ENCODE data around the gene MYBPH. TPM values are rescaled to one million over a fixed set of nuclear protein-coding genes. Genes with fewer than 3 reads are reported as not detected.

MYBPH gene
- total RNA-seq, 2 donors from 2014 or later, result not detected

DNA sequence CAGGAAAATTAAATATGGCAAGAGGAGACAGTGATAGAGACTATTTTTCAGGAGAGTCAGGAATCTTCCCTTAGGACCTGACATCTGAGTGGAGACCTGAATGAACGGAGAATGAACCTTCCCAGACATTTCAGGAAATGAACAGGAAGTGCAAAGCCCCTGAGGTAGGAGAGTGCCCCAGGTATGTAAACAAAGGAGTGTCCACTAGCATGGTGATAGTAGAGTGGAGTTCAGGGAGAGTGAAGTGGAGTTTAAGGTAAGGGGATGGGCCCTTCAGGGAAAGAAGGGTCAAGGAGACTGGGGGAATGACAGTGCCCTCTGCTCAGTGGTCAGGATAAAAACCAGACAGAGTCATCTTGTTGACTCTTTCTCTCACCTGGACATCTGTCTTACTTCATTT is 19.3 kb downstream of the MYBPH start:
- no peak for DNase-seq
- no peaks in the 10 kb centered on the region for H3K36me3 ChIP-seq (replicated peaks in 1 of 2; ENCODE audit: insufficient read depth in 1 of 2, low read depth in 2 of 2)
- peaks cover 14% of the 10 kb centered on the region for H3K4me1 ChIP-seq
- ATAC-seq, result no peak
- H3K4me3 ChIP-seq, result no peak overlapping the region
- H3K27me3 ChIP-seq, result no peaks in the 10 kb centered on the region
- TF ChIP-seq POLR2A (IDR thresholded peaks at IDR 0.05), result no peak
- TF ChIP-seq, protein P1, sequence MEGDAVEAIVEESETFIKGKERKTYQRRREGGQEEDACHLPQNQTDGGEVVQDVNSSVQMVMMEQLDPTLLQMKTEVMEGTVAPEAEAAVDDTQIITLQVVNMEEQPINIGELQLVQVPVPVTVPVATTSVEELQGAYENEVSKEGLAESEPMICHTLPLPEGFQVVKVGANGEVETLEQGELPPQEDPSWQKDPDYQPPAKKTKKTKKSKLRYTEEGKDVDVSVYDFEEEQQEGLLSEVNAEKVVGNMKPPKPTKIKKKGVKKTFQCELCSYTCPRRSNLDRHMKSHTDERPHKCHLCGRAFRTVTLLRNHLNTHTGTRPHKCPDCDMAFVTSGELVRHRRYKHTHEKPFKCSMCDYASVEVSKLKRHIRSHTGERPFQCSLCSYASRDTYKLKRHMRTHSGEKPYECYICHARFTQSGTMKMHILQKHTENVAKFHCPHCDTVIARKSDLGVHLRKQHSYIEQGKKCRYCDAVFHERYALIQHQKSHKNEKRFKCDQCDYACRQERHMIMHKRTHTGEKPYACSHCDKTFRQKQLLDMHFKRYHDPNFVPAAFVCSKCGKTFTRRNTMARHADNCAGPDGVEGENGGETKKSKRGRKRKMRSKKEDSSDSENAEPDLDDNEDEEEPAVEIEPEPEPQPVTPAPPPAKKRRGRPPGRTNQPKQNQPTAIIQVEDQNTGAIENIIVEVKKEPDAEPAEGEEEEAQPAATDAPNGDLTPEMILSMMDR (IDR thresholded peaks at IDR 0.05), result no peak
- intact Hi-C loops (cut with DNase I), result no loop called here
- WGBS, 2 donors, result 53 to 60% methylated on average over 1 of the region's 1 CpG
- no peak overlapping the region for H3K27ac ChIP-seq
- no peaks in the 10 kb centered on the region for H3K9me3 ChIP-seq

DNA sequence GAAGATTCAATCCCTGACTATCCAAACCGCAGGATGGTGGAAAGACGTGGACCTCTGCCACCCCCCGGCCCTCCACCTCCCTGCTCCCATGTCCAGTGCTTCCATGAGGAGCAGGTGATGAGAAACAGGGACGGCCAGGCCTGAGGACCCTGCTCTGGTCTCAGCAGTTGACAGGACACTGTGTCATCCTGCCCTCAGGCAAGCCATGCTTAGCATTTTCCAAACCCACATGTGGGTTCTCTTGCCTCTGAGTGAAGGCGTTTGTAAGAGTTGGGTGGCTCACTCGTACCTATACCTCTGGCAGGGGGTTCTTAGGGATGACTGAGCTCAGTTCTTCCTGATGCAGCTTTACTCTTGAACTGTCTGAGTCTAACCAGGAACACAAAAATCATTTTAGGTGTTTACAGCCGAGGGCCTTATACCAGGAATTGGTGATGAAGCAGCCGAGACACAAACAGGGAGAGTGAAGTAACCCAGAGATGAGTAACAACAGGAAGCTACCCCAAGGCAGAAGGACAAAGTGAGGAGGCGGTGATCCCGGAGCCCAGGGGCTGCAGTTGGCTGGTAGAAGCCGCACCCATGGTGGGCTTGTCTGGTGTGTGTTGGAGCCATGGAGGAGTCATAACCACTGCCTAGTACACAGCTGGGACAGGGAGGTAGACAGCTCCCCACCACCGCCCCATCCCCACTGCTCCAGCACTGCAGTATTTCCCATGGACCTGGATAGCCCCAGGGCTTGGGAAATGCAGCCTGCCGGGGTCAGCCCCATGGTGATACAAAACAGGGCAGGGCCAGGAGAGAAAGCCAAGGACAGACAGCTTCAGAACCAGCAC is 21.4 kb downstream of the MYBPH start:
- intact Hi-C loops (cut with DNase I), result no loop called here
- H3K9me3 ChIP-seq, result no peaks in the 10 kb centered on the region
- peaks cover 35% of the 10 kb centered on the region for H3K4me1 ChIP-seq
- 75 to 79% methylated on average over 13 of the region's 13 CpGs for WGBS, 2 donors
- no peaks in the 10 kb centered on the region for H3K27me3 ChIP-seq
- no peaks in the 10 kb centered on the region for H3K36me3 ChIP-seq (replicated peaks in 1 of 2; ENCODE audit: insufficient read depth in 1 of 2, low read depth in 2 of 2)
- ATAC-seq (peak; percentile 28), DNase-seq (no peak)
- H3K27ac ChIP-seq, result peak overlapping the region in 3 of 4 donors; percentile 15 to 28 (median 16)
- H3K4me3 ChIP-seq, result no peak overlapping the region
- no peak for TF ChIP-seq POLR2A (IDR thresholded peaks at IDR 0.05)
- TF ChIP-seq, protein P1 (IDR thresholded peaks at IDR 0.05), result no peak

DNA sequence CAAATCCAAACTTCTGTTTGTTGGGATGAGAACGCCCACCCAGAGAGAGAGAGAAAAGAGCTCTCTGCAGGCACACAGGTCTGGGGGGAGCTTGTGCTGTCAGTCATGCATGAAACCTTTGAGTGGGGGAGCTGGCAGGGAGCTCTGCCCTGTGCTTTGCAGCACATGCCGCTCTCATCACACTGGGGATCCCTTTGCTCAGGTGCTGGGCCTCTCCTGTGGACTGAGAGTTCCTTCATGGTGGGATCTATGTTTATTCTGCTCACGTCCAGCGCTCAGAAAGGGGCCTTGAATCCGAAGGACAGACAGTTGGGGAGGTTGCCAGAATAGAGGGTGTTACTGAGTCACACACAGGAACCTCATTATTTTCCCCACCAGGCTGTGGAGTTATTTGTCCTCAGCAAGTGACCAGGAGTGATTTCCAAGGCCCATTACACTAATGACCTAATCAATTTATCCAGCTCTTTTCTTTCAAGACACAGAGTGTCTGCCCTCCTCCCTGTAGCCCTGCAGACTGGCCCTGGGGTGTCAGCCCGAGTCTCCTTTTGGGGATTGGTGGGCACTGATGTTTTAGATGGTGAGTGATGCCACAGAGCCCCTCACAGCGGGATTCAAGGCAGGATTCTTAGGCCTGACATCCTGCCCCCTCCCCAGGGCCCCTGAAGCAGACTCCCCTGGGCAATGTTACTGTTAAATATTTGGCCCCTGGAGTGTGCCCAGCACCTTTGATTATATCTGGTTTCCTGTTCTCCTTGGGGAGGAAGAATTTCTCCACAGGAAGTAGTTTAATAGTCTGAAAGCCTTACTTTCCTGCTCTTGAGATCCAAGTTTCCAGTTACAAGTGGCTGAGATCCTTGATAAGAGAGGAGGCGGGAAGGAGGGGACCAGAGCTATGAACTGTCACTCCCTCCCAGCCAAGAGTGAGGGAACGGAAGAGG is 22.3 kb downstream of the MYBPH start:
- no peaks in the 10 kb centered on the region for H3K36me3 ChIP-seq (replicated peaks in 1 of 2; ENCODE audit: insufficient read depth in 1 of 2, low read depth in 2 of 2)
- no peak overlapping the region for H3K4me3 ChIP-seq
- intact Hi-C loops (cut with DNase I), result no loop called here
- DNase-seq (no peak), ATAC-seq (no peak)
- peaks cover 44% of the 10 kb centered on the region for H3K4me1 ChIP-seq
- peak overlapping the region in 3 of 4 donors; percentile 15 to 28 (median 16) for H3K27ac ChIP-seq
- no peaks in the 10 kb centered on the region for H3K9me3 ChIP-seq
- WGBS, 2 donors, result 68 to 75% methylated on average over 7 to 9 of the region's 9 CpGs
- no peaks in the 10 kb centered on the region for H3K27me3 ChIP-seq
- TF ChIP-seq, protein P1 (IDR thresholded peaks at IDR 0.05), result no peak
- no peak for TF ChIP-seq POLR2A (IDR thresholded peaks at IDR 0.05)

DNA sequence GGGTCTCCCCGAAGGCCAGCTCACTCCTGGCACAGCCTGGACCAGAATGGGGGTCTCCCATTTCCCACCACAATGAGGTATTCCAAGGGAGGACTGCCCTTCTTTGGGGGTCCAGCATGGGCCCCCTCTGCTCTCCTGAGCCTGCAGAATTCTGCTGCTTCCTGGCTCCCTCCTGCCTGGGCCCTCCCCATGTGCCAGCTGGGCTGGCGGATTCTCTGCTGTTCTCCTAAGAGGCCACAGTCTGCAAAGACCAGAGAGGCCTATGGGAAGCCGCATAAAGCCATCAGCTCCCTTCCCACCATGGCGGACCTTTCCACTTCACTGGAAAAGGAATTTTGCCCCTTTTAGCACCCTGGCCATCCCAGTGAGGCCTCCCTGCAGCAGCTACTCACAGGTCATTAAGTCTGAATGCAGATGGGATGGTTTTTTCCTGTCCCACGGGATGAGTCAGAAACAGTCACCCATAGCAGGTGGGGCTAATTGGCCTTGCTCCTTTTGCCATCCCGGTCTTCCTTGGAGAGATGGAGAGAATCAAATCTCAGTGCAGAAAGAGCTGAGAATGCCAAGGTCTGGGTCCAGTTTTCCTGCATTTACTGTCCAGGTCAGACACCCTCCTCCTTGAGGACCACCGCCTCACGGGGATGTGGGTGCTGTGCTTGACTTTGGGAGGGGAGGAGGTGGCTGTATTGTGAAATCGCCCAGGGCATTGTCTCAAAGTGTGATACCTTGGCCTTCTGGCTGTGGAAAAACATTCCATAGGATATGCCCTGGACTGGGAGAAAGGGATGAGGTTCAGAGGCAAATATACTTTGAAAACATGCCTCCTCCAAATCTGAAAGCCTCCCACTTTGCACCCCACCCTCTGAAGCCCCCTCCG is 23.2 kb downstream of the MYBPH start:
- peaks cover 52% of the 10 kb centered on the region for H3K4me1 ChIP-seq
- peak overlapping the region in 2 of 4 donors; percentile 28 to 81 for H3K27ac ChIP-seq
- no peak for TF ChIP-seq POLR2A (IDR thresholded peaks at IDR 0.05)
- TF ChIP-seq, protein P1 (IDR thresholded peaks at IDR 0.05), result no peak
- H3K36me3 ChIP-seq (replicated peaks in 1 of 2; ENCODE audit: insufficient read depth in 1 of 2, low read depth in 2 of 2), result no peaks in the 10 kb centered on the region
- intact Hi-C loops (cut with DNase I), result no loop called here
- H3K4me3 ChIP-seq, result no peak overlapping the region
- H3K9me3 ChIP-seq, result no peaks in the 10 kb centered on the region
- DNase-seq (no peak), ATAC-seq (no peak)
- no peaks in the 10 kb centered on the region for H3K27me3 ChIP-seq
- WGBS, 2 donors, result 62 to 69% methylated on average over 9 to 10 of the region's 10 CpGs
